Fibroblast of pulmonary artery (primary cell): ENCODE results near the gene HS2ST1.

ENCODE experiments used
- DNase-seq: peaks from one replicate; pipeline ENCODE4 v3.0.0-alpha.2; 2010; ENCODE audit warnings: low read depth
- H3K4me3 ChIP-seq: replicated peaks from 2 replicates; pipeline ENCODE4 v1.5.1; 2011; ENCODE audit warnings: low read depth, mild to moderate bottlenecking, control low read depth, low read length, moderate library complexity
- TF ChIP-seq, protein P1 (sequence below): IDR thresholded peaks from 2 replicates; pipeline ENCODE4 v1.5.1; 2011; ENCODE audit warnings: mild to moderate bottlenecking, control low read depth, low read length, inconsistent platforms; ENCODE audit errors: missing control alignments

HS2ST1 gene

DNA sequence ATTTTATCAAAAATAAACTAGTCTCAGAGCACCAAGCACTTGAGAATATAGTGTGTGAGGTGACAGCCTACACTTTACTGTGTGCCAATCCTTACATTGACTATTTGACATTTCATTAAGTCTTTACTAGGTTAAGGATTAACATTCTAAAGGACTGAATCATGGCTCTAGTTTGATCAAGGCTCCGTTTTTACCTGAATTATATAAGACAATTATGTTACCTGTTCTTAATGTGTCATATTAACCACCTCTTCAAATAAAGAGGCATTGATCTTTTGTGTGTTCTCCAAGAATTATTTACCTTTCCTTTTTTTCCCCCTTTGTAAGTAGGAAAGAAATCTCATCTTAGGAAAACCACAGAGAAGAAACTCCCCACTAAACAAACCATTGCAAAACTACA lies 189.7 kb downstream of the HS2ST1 start:
- H3K4me3 ChIP-seq: no peak overlapping the region
- TF ChIP-seq, protein P1, sequence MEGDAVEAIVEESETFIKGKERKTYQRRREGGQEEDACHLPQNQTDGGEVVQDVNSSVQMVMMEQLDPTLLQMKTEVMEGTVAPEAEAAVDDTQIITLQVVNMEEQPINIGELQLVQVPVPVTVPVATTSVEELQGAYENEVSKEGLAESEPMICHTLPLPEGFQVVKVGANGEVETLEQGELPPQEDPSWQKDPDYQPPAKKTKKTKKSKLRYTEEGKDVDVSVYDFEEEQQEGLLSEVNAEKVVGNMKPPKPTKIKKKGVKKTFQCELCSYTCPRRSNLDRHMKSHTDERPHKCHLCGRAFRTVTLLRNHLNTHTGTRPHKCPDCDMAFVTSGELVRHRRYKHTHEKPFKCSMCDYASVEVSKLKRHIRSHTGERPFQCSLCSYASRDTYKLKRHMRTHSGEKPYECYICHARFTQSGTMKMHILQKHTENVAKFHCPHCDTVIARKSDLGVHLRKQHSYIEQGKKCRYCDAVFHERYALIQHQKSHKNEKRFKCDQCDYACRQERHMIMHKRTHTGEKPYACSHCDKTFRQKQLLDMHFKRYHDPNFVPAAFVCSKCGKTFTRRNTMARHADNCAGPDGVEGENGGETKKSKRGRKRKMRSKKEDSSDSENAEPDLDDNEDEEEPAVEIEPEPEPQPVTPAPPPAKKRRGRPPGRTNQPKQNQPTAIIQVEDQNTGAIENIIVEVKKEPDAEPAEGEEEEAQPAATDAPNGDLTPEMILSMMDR: no peak
- no peak for DNase-seq

DNA sequence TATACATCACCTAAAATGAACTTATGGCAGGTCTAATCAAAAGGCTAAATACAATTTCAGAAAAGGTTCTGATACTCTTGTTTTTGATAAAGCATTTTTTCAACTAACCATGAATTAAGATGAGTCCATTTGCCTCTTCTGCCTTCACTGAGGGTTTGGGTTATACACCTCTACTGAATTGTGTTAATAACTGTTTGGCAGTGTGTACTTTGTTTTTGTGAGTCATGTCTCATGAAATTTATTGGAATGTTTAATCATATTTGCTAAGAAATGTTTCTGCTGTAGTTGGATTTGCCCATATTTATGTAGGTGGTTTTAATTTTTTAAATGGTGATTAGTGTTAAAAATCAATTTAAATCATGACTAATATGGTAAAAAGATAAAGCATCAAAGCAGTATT lies 190.5 kb downstream of the HS2ST1 start:
- no peak overlapping the region for H3K4me3 ChIP-seq
- no peak for DNase-seq
- TF ChIP-seq, protein P1: no peak

DNA sequence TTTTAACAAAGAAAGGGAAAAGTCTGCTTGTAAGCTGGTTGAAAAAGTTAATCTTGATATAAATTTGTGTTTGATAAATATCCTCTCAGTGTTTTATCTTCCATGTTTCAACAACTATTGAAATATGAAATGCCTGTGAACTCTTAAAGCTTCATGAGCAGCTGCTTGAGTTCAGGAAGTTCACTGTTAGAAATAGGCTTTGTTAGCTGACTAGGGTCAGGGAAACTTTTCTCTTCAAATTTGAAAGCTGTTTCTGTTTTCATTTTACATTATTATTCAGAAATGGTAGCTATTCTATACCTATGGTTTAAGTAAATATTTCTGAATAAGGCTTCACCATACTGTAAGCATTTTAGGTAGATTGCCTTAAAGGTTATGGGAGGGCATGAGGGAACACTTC lies 191.7 kb downstream of the HS2ST1 start:
- DNase-seq: no peak
- no peak overlapping the region for H3K4me3 ChIP-seq
- TF ChIP-seq, protein P1: no peak

DNA sequence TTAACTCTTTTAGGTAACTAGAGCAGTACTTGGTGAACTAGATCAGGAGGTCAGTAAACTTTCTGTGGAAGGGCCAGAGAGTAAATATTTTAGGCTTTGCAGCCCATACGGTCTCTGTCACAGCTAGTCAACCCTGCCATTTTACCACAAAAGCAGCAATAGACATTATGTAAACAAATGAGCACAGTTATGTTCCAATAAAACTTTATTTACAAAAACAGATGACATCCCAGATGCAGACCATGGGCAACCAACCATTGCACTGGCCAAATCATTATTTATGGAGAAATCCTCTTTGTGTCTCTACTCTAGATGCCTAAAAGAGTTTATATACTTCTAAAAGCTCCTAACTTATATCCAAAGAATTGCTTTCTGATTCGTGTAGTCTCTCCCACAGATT lies 192.4 kb downstream of the HS2ST1 start:
- no peak overlapping the region for H3K4me3 ChIP-seq
- DNase-seq: no peak
- TF ChIP-seq, protein P1: no peak

DNA sequence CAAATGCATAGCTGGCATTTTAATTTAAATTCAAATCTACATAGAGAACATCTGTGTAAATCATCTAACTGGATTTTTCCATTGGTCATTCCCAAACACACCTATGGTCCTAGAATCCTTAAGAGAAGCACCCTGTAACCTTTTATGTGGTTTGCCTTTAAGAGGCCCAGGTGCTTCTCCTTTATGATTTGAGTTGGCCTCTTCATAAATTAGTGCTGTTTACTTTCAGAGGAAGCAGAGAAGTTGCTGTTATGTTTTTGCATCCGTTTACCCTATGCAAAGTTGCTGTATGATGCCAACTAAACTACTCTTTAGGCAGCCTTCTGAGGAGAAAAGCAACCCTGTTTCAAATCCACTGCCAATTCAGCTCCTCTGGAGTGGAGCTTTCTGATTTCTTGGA lies 193.8 kb downstream of the HS2ST1 start:
- H3K4me3 ChIP-seq: no peak overlapping the region
- no peak for DNase-seq
- TF ChIP-seq, protein P1: no peak

DNA sequence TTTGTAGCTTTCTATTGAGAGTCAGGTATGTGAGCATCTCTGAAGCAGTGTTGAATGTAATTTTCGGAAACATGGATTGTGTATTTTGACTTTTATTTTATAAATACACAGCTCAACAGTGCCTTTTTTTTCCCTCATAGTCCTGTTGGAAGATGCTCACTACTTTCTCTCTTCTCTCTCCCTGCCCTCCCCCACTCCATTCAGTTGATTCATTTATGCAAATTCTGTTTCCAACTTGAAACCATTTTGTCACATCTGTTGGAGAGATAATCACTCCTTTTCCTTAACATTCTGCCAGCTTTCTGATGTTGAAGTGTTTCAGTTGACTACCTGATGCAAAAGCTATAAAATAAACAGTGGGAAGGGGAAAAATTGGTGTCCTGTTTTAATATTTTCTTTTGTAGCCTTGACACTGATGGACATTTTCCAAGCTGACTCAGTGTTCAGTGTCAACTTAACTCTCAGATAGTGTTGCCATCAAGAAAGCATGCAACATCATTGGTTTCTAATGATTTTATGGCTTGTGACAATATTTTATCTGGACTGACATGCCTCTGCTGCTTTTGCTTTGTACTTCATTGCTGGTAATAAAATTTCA lies 194.5 kb downstream of the HS2ST1 start:
- H3K4me3 ChIP-seq: no peak overlapping the region
- TF ChIP-seq, protein P1: no peak
- peak; percentile 9 for DNase-seq

DNA sequence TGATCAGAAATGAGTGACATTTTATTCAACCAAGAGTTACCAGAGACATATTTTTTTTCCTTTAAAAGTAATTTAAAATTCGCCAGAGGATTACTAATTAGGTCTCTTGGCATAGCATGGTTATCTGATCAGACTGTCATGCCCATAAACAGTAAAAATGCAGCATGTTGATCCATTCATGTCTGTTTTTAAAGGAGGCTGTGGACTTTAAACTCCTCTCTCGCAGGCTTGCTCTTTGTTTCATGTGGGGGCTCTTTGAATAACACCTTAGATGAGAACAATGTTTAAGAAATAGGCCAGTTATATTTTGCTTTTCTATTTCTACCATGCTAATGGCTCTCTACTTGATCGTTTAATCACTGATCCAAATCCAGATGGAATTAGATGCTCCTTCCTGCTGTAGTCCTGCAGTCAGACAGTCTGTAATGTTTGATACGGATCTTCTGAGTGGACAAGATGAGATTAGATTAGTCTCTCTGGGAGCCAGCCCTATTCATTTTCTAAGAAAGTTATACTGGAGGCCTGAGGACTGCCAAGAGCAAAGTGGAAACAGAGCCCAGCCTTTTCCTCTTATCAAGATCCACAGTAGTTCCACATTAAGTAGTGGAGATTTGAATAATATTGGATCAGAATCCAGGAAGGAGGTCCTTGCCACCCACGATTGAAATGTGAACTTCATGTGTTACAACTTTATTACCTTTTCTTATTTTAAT lies 197.4 kb downstream of the HS2ST1 start:
- no peak for DNase-seq
- H3K4me3 ChIP-seq: no peak overlapping the region
- TF ChIP-seq, protein P1: no peak
